ENCODE data around the gene PRKCE.

- no peak for TF ChIP-seq CTCF (IDR thresholded peaks at IDR 0.05)
- TF ChIP-seq POLR2A (IDR thresholded peaks at IDR 0.05), result no peak
Measured at GRCh38 chr2:45722477-45722876, 71.0 kb downstream of the PRKCE start.
